ENCODE measurements around the gene PRPF39.
A peak's percentile ranks its signal among the peaks of the same experiment; 100 is the strongest.
"Not testable (repeated sequence)": the region's sequence is repeated elsewhere in the genome, so short reads cannot be mapped to it uniquely, and the experiment has no call there.

Gene PRPF39

DNA sequence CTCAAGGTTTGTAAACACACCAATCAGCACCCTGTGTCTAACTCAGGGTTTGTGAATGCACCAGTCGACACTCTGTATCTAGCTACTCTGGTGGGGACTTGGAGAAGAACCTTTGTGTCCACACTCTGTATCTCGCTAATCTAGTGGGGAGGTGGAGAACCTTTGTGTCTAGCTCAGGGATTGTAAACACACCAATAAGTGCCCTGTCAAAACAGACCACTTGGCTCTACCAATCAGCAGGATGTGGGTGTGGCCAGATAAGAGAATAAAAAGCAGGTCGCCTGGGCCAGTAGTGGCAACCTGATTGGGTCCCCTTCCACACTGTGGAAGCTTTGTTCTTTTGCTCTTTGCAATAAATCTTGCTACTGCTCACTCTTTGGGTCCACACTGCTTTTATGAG is 2.8 kb upstream of the PRPF39 start:
- DNase-seq (ENCODE audit: low spot score), result not testable (repeated sequence)

GRCh38 chr14:45082420-45082819 is 1.5 kb upstream of the PRPF39 start:
- DNase-seq (ENCODE audit: low spot score), result no peak

DNA sequence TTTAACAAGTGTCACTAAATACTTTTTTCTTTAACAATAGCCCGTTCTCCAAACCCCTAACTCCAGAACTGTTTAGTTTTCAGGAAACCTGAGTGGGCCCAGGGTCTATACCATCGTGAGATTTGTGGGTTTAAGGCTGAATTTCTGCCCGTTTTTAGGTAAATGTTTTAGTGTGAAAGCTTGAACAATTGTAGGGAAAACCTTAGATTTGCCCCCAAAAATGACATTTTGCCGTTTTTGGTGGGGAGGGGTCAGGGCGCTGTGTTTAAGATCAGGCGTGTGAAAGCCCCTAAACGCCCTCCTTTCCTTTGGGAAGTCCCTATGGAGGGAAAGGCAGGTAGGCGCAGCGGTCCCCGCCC is 320 bp upstream of the PRPF39 start:
- DNase-seq (ENCODE audit: low spot score), result no peak

- DNase-seq (ENCODE audit: low spot score), result no peak
Measured at GRCh38 chr14:45084946-45085346, 1.0 kb downstream of the PRPF39 start.

- DNase-seq (ENCODE audit: low spot score), result no peak
Measured at GRCh38 chr14:45089813-45090212, 5.9 kb downstream of the PRPF39 start.

GRCh38 chr14:45091710-45092109 is 7.8 kb downstream of the PRPF39 start:
- DNase-seq (ENCODE audit: low spot score), result no peak

GRCh38 chr14:45094275-45094674 is 10.4 kb downstream of the PRPF39 start:
- no peak for DNase-seq (ENCODE audit: low spot score)

DNA sequence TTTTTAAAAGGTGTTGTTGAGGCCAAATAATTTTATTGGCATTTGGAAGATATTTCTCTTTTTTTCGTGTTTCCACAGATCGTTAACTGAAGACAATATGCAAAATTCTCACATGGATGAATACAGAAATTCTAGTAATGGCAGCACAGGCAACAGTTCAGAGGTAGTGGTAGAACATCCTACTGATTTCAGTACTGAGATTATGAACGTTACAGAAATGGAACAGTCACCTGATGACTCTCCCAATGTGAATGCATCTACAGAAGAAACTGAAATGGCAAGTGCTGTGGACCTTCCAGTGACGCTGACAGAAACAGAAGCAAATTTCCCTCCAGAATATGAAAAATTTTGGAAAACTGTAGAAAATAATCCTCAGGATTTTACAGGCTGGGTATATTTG is 11.2 kb downstream of the PRPF39 start:
- DNase-seq (ENCODE audit: low spot score), result no peak

GRCh38 chr14:45096218-45096617 is 12.3 kb downstream of the PRPF39 start:
- DNase-seq (ENCODE audit: low spot score), result no peak

- no peak for DNase-seq (ENCODE audit: low spot score)
Measured at GRCh38 chr14:45103806-45104205, 19.9 kb downstream of the PRPF39 start.

- DNase-seq (ENCODE audit: low spot score), result no peak
Measured at GRCh38 chr14:45104561-45104960, 20.6 kb downstream of the PRPF39 start.

GRCh38 chr14:45112896-45113781 is 29.2 kb downstream of the PRPF39 start:
- no peak for DNase-seq (ENCODE audit: low spot score)

- DNase-seq (ENCODE audit: low spot score), result no peak
Measured at GRCh38 chr14:45114327-45114726, 30.4 kb downstream of the PRPF39 start.

DNA sequence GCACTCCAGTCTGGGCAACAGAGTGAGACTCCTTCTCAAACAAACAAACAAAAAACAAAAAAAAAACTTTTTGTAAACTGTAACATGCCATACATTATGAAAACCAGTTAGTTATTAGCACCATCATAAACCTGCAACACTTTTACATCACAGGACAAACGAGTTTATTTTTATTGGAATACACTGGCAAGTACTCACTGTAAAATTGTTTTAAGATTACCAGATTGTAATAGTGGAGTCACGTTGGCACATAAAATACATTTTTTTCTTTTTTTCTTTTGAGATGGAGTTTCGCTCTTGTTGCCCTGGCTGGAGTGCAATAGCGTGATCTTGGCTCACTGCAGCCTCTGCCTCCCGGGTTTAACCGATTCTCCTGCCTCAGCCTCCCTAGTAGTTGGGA is 34.7 kb downstream of the PRPF39 start:
- DNase-seq (ENCODE audit: low spot score), result no peak

DNA sequence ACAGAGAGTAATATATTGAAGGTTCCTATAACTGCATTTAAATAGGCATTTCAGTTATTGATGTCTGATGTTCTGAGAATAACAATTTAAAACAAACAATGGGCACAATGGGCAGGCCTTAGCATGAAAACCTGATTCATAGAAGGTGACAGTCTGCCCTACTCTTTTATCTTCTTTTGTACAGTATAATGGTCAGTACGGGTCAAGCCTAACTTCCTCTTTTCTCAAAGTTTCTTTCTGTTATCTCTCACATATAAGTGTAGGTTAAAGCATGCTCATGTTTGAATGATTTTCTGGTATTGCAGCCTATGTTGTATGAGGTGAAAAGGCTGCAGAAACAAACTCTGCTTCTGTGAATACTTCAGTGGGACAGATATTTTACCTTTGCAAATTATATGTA is 36.2 kb downstream of the PRPF39 start:
- DNase-seq (ENCODE audit: low spot score), result no peak

DNA sequence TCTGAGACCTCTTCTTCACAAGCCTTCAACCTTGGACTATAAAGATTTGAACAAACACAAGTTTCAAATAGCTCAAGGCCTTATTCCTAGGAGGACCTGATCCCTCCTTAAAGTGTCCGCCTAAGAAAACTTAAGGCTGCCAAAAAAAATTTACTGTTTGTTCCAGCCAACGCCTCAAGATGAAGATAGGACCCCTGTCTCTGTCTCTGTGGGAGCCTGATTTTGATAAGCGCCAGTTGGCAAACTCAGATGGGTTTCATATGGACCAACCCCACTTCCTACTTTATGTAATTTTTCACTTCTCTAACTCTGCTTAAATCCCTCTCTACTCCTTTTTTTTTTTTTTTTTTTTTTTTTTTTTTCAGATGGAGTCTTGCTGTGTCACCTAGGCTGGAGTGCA is 39.4 kb downstream of the PRPF39 start:
- DNase-seq (ENCODE audit: low spot score), result no peak

DNA sequence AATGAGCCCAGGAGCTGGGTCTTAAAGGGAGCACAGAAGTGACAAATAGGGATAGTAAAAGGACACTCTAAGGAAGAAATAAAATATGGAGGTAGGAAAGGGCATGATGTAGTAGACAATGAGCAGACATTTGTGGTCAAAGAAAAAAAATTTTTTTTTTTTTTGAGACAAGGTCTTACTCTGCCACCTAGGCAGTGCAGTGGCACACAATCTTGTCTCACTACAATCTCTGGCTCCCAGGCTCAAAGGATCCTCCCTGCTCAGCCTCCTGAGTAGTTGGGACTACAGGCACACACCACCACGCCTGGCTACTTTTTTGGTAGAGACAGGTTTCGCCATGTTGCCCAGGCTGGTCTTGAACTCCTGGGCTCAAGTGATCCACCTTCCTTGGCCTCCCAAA is 41.8 kb downstream of the PRPF39 start:
- no peak for DNase-seq (ENCODE audit: low spot score)

DNA sequence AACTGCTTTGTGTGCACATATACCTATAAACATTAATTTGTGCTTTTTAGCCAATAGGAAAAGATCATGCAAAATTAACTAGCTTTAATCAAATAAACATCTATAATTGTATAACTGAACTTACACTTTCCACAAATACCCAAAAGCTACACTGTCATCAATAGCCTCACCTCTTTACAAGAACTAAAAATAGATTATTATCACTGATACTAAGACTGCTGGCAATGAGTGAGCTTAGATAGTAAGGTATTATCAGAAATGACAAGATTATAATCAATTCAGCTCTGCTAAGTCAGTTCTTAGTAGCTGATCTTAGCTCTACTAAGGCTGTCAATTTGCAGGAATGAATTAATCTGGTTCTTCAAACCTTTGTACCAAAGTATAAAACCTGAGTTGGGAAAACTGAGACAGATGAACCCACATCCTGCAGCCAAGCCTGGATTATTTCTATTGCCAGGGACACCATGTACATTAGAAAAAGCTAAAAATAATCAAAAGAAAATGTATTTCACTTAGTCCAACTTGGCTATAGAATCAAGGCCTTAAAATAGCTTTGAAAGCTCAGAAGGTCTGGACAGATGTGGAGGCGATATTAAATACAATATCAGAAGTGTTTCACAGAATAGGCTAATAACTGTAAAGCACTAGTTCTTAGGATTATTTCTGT is 45.2 kb downstream of the PRPF39 start:
- no peak for DNase-seq (ENCODE audit: low spot score)

DNA sequence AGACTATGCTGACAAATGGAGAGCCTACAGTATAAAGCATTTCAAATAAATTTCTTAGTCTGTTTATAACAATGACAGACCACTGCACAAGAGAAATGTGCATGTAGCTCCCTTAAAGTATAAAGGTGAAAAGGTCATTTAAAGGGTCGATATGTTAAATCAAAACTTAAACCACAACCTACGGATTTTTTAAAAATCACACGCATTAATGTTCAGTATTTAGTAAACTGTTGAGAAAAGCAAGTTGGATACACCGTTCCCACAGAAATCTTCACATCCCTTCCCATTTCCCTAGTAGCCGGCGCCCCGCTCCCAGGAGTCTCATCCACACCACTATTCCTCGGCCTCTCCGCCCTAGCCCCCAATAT is 49.8 kb downstream of the PRPF39 start:
- DNase-seq (ENCODE audit: low spot score), result no peak

- DNase-seq (ENCODE audit: low spot score), result peak; percentile 99
Measured at GRCh38 chr14:45134051-45134958, 50.4 kb downstream of the PRPF39 start, which contains the start of gene FKBP3. Gene FKBP3 (minus strand): TSS chr14:45134481. CDS start chr14:45134456, 25 bp downstream.

- DNase-seq (ENCODE audit: low spot score), result no peak
Measured at GRCh38 chr14:45135156-45135555, 51.2 kb downstream of the PRPF39 start.

- peak; percentile 95 for DNase-seq (ENCODE audit: low spot score)
Measured at GRCh38 chr14:45135659-45136395, 51.9 kb downstream of the PRPF39 start, which contains the start of gene FANCM. Gene FANCM (plus strand): TSS chr14:45135930. CDS start chr14:45136032, 102 bp downstream.
